GM23338 (cell line): ENCODE results near the gene FBXL19.

ENCODE experiments used
- CREB1 ChIP-seq: fragments of 250-450 bp; sonication (Bioruptor Pico); IDR thresholded peaks from 2 replicates; pipeline ENCODE4 v1.5.0; 2020; ENCODE audit warnings: low read depth, mild to moderate bottlenecking, moderate library complexity
- EZH2 ChIP-seq: fragments of 200-600 bp; sonication (generic); IDR thresholded peaks from one replicate; pipeline ENCODE4 v1.8.0; 2017; ENCODE audit warnings: antibody characterized with exemption, mild to moderate bottlenecking, low read depth; ENCODE audit not compliant: unreplicated experiment
- EZH2phosphoT487 ChIP-seq: fragments of 200-600 bp; sonication (generic); IDR thresholded peaks from one replicate; pipeline ENCODE4 v1.8.1; 2018; ENCODE audit warnings: antibody characterized with exemption; ENCODE audit not compliant: unreplicated experiment
- JUNB ChIP-seq: IDR thresholded peaks from one replicate; pipeline ENCODE4 v1.6.1; 2016; ENCODE audit warnings: antibody characterized with exemption; ENCODE audit not compliant: unreplicated experiment
- NANOG ChIP-seq: IDR thresholded peaks from 2 replicates; pipeline ENCODE4 v1.6.1; 2016; ENCODE audit warnings: antibody characterized with exemption, borderline replicate concordance
- POLR2AphosphoS5 ChIP-seq: IDR thresholded peaks from 2 replicates; pipeline ENCODE4 v1.6.1; 2016; ENCODE audit warnings: antibody characterized with exemption, low read depth
- STAT1 ChIP-seq: IDR thresholded peaks from one replicate; pipeline ENCODE4 v1.6.1; 2016; ENCODE audit warnings: antibody characterized with exemption; ENCODE audit not compliant: unreplicated experiment
- ZNF114 ChIP-seq: fragments of 250-450 bp; sonication (Bioruptor Pico); IDR thresholded peaks from 2 replicates; pipeline ENCODE4 v1.5.0; 2020; ENCODE audit warnings: mild to moderate bottlenecking, moderate library complexity
- ZNF331 ChIP-seq: fragments of 250-450 bp; sonication (Bioruptor Pico); IDR thresholded peaks from 2 replicates; pipeline ENCODE4 v1.5.0; 2020; ENCODE audit warnings: low read depth, mild to moderate bottlenecking, moderate library complexity
- TF ChIP-seq, protein P1 (sequence below), 2 experiments: fragments of 200-600 bp in 1 of 2; sonication (generic) in 1 of 2; conservative IDR thresholded peaks; 2 replicates each; pipeline versions ENCODE4 v1.5.1 to v1.6.1; 2016 to 2017; ENCODE audit warnings: antibody characterized with exemption in 2 of 2, low read depth in 2 of 2, mild to moderate bottlenecking in 2 of 2, moderate library complexity in 1 of 2
- TF ChIP-seq, protein P2 (sequence below): IDR thresholded peaks from one replicate; pipeline ENCODE4 v1.6.1; 2018; ENCODE audit warnings: antibody characterized with exemption; ENCODE audit not compliant: unreplicated experiment
- TF ChIP-seq, protein P3 (sequence below): fragments of 250-450 bp; sonication (Bioruptor Pico); IDR thresholded peaks from 2 replicates; pipeline ENCODE4 v1.5.0; 2020; ENCODE audit warnings: mild to moderate bottlenecking, moderate library complexity
- TF ChIP-seq, protein P4 (sequence below): IDR thresholded peaks from 2 replicates; pipeline ENCODE4 v1.6.1; 2016; ENCODE audit warnings: antibody characterized with exemption

DNA sequence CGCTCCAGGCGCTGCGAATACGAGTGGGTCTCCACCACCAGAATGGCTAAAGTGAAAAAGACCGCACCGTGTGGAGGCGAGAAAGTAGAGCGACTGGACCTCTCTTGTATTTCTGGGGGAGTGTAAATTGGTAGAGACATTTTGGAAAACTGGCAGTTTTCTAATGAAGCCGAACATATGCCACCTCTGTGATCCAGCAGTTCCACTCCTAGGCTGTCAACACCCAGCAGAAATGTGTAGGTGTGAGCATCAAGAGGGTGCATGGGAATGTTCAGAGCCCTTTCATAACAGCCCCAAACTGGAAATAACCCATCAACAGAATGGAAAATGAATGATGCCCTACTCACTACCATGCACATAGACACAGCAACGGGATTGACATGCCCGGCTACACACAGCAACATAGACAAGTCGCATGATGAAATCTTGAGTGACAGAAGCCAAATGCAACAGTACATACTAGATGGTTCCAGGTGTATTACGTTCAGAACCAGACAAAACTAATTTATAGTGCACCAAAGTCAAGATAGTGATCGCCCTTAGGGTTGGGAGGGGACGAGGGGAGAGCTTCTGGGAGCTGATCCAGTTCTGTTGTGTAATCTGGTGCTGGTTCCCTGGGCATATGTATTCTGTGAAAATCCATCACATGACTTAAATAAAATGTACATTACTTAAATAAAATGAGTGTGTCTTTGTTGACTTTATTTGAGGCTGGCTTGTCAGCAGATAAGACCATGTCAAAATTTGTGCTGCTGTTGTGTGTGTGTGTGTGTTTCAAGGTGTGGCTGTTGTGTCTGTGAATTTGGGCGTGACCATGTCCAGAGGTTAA, 28.6 kb upstream of the FBXL19 start:
- TF ChIP-seq, protein P1, sequence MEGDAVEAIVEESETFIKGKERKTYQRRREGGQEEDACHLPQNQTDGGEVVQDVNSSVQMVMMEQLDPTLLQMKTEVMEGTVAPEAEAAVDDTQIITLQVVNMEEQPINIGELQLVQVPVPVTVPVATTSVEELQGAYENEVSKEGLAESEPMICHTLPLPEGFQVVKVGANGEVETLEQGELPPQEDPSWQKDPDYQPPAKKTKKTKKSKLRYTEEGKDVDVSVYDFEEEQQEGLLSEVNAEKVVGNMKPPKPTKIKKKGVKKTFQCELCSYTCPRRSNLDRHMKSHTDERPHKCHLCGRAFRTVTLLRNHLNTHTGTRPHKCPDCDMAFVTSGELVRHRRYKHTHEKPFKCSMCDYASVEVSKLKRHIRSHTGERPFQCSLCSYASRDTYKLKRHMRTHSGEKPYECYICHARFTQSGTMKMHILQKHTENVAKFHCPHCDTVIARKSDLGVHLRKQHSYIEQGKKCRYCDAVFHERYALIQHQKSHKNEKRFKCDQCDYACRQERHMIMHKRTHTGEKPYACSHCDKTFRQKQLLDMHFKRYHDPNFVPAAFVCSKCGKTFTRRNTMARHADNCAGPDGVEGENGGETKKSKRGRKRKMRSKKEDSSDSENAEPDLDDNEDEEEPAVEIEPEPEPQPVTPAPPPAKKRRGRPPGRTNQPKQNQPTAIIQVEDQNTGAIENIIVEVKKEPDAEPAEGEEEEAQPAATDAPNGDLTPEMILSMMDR (conservative IDR thresholded peaks at IDR 0.05; ENCODE audit: low read depth in 2 of 2), result no peak
- TF ChIP-seq CREB1 (CRISPR knock-in tag) (no peak), ZNF331 (no peak), JUNB (no peak), POLR2AphosphoS5 (no peak), EZH2phosphoT487 (no peak), EZH2 (no peak), NANOG (no peak), ZNF114 (CRISPR knock-in tag) (no peak), STAT1 (no peak)
- TF ChIP-seq, protein P2, sequence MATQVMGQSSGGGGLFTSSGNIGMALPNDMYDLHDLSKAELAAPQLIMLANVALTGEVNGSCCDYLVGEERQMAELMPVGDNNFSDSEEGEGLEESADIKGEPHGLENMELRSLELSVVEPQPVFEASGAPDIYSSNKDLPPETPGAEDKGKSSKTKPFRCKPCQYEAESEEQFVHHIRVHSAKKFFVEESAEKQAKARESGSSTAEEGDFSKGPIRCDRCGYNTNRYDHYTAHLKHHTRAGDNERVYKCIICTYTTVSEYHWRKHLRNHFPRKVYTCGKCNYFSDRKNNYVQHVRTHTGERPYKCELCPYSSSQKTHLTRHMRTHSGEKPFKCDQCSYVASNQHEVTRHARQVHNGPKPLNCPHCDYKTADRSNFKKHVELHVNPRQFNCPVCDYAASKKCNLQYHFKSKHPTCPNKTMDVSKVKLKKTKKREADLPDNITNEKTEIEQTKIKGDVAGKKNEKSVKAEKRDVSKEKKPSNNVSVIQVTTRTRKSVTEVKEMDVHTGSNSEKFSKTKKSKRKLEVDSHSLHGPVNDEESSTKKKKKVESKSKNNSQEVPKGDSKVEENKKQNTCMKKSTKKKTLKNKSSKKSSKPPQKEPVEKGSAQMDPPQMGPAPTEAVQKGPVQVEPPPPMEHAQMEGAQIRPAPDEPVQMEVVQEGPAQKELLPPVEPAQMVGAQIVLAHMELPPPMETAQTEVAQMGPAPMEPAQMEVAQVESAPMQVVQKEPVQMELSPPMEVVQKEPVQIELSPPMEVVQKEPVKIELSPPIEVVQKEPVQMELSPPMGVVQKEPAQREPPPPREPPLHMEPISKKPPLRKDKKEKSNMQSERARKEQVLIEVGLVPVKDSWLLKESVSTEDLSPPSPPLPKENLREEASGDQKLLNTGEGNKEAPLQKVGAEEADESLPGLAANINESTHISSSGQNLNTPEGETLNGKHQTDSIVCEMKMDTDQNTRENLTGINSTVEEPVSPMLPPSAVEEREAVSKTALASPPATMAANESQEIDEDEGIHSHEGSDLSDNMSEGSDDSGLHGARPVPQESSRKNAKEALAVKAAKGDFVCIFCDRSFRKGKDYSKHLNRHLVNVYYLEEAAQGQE, result no peak
- TF ChIP-seq, protein P3, sequence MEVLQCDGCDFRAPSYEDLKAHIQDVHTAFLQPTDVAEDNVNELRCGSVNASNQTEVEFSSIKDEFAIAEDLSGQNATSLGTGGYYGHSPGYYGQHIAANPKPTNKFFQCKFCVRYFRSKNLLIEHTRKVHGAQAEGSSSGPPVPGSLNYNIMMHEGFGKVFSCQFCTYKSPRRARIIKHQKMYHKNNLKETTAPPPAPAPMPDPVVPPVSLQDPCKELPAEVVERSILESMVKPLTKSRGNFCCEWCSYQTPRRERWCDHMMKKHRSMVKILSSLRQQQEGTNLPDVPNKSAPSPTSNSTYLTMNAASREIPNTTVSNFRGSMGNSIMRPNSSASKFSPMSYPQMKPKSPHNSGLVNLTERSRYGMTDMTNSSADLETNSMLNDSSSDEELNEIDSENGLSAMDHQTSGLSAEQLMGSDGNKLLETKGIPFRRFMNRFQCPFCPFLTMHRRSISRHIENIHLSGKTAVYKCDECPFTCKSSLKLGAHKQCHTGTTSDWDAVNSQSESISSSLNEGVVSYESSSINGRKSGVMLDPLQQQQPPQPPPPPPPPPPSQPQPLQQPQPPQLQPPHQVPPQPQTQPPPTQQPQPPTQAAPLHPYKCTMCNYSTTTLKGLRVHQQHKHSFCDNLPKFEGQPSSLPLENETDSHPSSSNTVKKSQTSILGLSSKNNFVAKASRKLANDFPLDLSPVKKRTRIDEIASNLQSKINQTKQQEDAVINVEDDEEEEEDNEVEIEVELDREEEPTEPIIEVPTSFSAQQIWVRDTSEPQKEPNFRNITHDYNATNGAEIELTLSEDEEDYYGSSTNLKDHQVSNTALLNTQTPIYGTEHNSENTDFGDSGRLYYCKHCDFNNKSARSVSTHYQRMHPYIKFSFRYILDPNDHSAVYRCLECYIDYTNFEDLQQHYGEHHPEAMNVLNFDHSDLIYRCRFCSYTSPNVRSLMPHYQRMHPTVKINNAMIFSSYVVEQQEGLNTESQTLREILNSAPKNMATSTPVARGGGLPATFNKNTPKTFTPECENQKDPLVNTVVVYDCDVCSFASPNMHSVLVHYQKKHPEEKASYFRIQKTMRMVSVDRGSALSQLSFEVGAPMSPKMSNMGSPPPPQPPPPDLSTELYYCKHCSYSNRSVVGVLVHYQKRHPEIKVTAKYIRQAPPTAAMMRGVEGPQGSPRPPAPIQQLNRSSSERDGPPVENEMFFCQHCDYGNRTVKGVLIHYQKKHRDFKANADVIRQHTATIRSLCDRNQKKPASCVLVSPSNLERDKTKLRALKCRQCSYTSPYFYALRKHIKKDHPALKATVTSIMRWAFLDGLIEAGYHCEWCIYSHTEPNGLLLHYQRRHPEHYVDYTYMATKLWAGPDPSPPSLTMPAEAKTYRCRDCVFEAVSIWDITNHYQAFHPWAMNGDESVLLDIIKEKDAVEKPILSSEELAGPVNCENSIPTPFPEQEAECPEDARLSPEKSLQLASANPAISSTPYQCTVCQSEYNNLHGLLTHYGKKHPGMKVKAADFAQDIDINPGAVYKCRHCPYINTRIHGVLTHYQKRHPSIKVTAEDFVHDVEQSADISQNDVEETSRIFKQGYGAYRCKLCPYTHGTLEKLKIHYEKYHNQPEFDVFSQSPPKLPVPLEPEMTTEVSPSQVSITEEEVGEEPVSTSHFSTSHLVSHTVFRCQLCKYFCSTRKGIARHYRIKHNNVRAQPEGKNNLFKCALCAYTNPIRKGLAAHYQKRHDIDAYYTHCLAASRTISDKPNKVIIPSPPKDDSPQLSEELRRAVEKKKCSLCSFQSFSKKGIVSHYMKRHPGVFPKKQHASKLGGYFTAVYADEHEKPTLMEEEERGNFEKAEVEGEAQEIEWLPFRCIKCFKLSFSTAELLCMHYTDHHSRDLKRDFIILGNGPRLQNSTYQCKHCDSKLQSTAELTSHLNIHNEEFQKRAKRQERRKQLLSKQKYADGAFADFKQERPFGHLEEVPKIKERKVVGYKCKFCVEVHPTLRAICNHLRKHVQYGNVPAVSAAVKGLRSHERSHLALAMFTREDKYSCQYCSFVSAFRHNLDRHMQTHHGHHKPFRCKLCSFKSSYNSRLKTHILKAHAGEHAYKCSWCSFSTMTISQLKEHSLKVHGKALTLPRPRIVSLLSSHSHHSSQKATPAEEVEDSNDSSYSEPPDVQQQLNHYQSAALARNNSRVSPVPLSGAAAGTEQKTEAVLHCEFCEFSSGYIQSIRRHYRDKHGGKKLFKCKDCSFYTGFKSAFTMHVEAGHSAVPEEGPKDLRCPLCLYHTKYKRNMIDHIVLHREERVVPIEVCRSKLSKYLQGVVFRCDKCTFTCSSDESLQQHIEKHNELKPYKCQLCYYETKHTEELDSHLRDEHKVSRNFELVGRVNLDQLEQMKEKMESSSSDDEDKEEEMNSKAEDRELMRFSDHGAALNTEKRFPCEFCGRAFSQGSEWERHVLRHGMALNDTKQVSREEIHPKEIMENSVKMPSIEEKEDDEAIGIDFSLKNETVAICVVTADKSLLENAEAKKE (CRISPR knock-in tag), result no peak
- TF ChIP-seq, protein P4, sequence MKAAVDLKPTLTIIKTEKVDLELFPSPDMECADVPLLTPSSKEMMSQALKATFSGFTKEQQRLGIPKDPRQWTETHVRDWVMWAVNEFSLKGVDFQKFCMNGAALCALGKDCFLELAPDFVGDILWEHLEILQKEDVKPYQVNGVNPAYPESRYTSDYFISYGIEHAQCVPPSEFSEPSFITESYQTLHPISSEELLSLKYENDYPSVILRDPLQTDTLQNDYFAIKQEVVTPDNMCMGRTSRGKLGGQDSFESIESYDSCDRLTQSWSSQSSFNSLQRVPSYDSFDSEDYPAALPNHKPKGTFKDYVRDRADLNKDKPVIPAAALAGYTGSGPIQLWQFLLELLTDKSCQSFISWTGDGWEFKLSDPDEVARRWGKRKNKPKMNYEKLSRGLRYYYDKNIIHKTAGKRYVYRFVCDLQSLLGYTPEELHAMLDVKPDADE, result no peak
